ENCODE results near the gene TMEM63C.

DNA sequence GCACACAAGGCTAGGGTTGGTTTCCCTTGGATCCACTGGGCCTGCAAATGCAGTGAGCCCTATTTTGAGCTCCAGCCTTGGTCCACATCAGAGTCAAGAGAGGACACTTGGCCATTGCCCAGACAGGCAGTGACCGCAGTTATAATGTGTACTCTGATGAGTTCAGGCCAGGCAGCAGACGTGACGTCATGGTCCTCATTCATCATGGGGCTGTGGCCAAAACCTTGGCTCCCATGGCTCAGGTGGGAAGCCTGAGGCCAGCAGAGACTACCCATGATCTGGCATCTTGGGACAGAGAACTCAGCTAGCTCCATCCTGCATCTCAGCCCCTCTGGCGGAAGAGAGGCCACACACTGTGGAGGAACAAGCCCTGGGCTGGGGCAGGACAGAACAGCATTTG lies 16.4 kb downstream of the TMEM63C start:
- TF ChIP-seq, protein P1, sequence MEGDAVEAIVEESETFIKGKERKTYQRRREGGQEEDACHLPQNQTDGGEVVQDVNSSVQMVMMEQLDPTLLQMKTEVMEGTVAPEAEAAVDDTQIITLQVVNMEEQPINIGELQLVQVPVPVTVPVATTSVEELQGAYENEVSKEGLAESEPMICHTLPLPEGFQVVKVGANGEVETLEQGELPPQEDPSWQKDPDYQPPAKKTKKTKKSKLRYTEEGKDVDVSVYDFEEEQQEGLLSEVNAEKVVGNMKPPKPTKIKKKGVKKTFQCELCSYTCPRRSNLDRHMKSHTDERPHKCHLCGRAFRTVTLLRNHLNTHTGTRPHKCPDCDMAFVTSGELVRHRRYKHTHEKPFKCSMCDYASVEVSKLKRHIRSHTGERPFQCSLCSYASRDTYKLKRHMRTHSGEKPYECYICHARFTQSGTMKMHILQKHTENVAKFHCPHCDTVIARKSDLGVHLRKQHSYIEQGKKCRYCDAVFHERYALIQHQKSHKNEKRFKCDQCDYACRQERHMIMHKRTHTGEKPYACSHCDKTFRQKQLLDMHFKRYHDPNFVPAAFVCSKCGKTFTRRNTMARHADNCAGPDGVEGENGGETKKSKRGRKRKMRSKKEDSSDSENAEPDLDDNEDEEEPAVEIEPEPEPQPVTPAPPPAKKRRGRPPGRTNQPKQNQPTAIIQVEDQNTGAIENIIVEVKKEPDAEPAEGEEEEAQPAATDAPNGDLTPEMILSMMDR (IDR thresholded peaks at IDR 0.05): no peak
- no peak for TF ChIP-seq POLR2A (IDR thresholded peaks at IDR 0.05)
